RWPE2 (cell line): ENCODE data around the gene MAJIN.
A peak's percentile ranks its signal among the peaks of the same experiment; 100 is the strongest.

ENCODE experiments used
- ATAC-seq: fragments of 200-7000 bp; cut with Tn5 transposase; 3 replicates; pipeline ENCODE4 v1.9.1; 2021; ENCODE audit warnings: low read depth
- DNase-seq: peaks from one replicate; pipeline ENCODE4 v3.0.0-alpha.2; 2020; ENCODE audit warnings: low spot score
- H3K27ac ChIP-seq: fragments of 450-650 bp; 2 replicates; pipeline ENCODE4 v1.5.1; 2017; ENCODE audit warnings: mild to moderate bottlenecking; ENCODE audit not compliant: poor library complexity, severe bottlenecking
- H3K27me3 ChIP-seq: fragments of 250-450 bp; sonication (Bioruptor Pico); 2 replicates; pipeline ENCODE4 v1.5.1; 2021; ENCODE audit warnings: mild to moderate bottlenecking, moderate library complexity; ENCODE audit not compliant: insufficient read depth, poor library complexity, severe bottlenecking
- H3K36me3 ChIP-seq: fragments of 250-450 bp; sonication (Bioruptor Pico); 2 replicates; pipeline ENCODE4 v1.5.1; 2020; ENCODE audit warnings: low read depth, mild to moderate bottlenecking, moderate library complexity
- H3K4me1 ChIP-seq: fragments of 250-450 bp; sonication (Bioruptor Pico); 2 replicates; pipeline ENCODE4 v1.5.1; 2021; ENCODE audit warnings: mild to moderate bottlenecking, moderate library complexity; ENCODE audit not compliant: insufficient read depth, poor library complexity, severe bottlenecking
- H3K4me3 ChIP-seq: fragments of 250-450 bp; sonication (Bioruptor Pico); 2 replicates; pipeline ENCODE4 v1.5.1; 2021; ENCODE audit warnings: mild to moderate bottlenecking, moderate library complexity; ENCODE audit not compliant: severe bottlenecking
- H3K9me3 ChIP-seq: fragments of 250-450 bp; sonication (Bioruptor Pico); 2 replicates; pipeline ENCODE4 v1.5.1; 2021; ENCODE audit warnings: mild to moderate bottlenecking, moderate library complexity; ENCODE audit not compliant: severe bottlenecking
- CTCF ChIP-seq: fragments of 450-650 bp; IDR thresholded peaks from one replicate; pipeline ENCODE4 v1.5.1; 2017; ENCODE audit warnings: mild to moderate bottlenecking, moderate library complexity; ENCODE audit not compliant: poor library complexity, severe bottlenecking

MAJIN gene, protein sequence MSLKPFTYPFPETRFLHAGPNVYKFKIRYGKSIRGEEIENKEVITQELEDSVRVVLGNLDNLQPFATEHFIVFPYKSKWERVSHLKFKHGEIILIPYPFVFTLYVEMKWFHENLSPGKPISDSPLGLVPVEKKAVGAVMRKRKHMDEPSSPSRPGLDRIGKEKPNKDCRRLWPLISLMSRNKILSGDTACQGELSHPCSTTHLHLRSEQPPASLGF

DNA sequence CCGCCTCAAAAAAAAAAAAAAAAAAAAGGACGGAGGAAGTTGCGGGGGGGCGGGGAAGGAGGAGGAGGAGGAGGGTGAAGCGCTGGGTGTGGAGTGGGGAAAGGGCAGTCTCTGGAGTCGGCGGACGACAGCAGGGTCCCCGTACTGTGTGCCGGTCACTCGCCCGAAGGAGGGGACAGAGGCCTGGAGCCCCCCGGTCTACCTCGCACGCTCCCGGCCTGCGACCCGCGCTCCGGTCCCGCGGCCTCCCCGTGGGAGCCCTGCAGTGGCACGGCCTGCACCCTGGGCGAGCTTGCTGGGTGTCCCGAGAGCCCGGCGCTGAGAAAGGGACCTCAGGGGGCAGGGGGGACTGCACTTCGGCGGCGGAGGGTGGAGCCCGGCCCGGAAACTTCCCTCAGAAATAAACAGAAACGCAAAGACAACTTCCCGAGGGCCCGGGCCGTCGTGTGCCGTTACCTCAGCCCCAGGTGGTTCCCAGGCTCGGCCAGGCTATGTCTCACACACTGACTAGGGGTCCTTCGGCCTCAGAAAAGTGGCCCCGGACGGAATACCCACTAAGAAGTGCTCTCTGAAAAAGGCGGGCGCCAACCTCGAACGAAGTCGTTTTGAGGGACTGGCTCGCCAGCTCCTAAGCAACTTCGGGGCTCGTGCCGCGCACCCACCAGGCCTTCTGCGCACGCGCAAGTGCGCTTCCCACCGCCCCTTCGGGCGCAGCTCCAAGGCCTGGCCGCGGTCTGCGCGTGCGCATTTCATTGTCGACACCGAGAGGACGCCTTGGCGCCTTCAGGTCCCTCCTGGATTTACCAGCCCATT lies at the start of gene MAJIN:
MAJIN (minus strand) TSS at position 688 of the 813 bp plus-strand sequence. CDS start 12,703 bp downstream, outside the sequence.
- peak within 1 kb of the TSS; percentile 13 for H3K4me3 ChIP-seq
- no peaks in the 10 kb centered on the region for H3K9me3 ChIP-seq
- peak within 1 kb of the TSS; percentile 90 for H3K27ac ChIP-seq
- peaks cover 21% of the 10 kb centered on the region for H3K4me1 ChIP-seq
- no peak for DNase-seq
- no peak for ATAC-seq
- no peaks in the 10 kb centered on the region for H3K27me3 ChIP-seq
- H3K36me3 ChIP-seq: no peaks in the 10 kb centered on the region
- TF ChIP-seq CTCF: no peak

DNA sequence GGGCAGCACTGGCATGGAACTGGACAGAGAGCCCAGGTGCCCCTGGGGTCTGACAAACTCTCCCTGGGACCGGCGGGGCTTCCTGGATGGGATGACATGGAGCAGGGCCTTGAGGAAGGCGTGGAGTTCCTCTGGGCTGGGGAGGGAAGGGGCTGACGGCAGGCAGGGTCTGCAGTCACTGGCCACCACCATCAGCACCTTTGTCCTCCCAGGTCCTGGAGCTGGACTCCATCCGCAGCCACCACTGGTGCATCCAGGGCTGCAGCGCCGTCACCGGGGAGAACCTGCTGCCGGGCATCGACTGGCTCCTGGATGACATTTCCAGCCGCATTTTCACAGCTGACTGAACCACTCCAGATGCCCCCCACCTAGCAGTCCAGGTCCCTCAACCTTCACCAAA lies 49.6 kb upstream of the MAJIN start:
- no peak overlapping the region for H3K27ac ChIP-seq
- H3K9me3 ChIP-seq: no peaks in the 10 kb centered on the region
- no peaks in the 10 kb centered on the region for H3K4me1 ChIP-seq
- no peaks in the 10 kb centered on the region for H3K27me3 ChIP-seq
- no peak overlapping the region for H3K4me3 ChIP-seq
- DNase-seq (no peak), ATAC-seq (no peak; the same call in 2 of the 3 replicates)
- peaks cover 17% of the 10 kb centered on the region for H3K36me3 ChIP-seq
- TF ChIP-seq CTCF: no peak

GRCh38 chr11:65021003-65021402 lies 49.1 kb upstream of the MAJIN start:
- Histone ChIP-seq H3K27ac (no peak overlapping the region), H3K27me3 (no peaks in the 10 kb centered on the region), H3K36me3 (peaks cover 17% of the 10 kb centered on the region), H3K4me3 (no peak overlapping the region), H3K4me1 (no peaks in the 10 kb centered on the region), H3K9me3 (no peaks in the 10 kb centered on the region)
- TF ChIP-seq CTCF: no peak
- ATAC-seq: no peak
- no peak for DNase-seq

GRCh38 chr11:65019824-65020223 lies 47.9 kb upstream of the MAJIN start:
- peaks cover 5% of the 10 kb centered on the region for H3K4me1 ChIP-seq
- TF ChIP-seq CTCF: no peak
- H3K36me3 ChIP-seq: peaks cover 17% of the 10 kb centered on the region
- no peaks in the 10 kb centered on the region for H3K27me3 ChIP-seq
- DNase-seq (no peak), ATAC-seq (no peak)
- H3K4me3 ChIP-seq: no peak overlapping the region
- no peak overlapping the region for H3K27ac ChIP-seq
- H3K9me3 ChIP-seq: no peaks in the 10 kb centered on the region

- DNase-seq (no peak), ATAC-seq (no peak)
- Histone ChIP-seq H3K27me3 (no peaks in the 10 kb centered on the region), H3K4me3 (no peak overlapping the region), H3K36me3 (peaks cover 17% of the 10 kb centered on the region), H3K4me1 (peaks cover 5% of the 10 kb centered on the region), H3K27ac (no peak overlapping the region), H3K9me3 (no peaks in the 10 kb centered on the region)
- TF ChIP-seq CTCF: no peak
Measured at GRCh38 chr11:65017937-65018336, 46.0 kb upstream of the MAJIN start.
